ENCODE data around the gene KLHL2. TPM values are rescaled to one million over a fixed set of nuclear protein-coding genes. Genes with fewer than 3 reads are reported as not detected.
"Not testable (repeated sequence)": the region's sequence is repeated elsewhere in the genome, so short reads cannot be mapped to it uniquely, and the experiment has no call there.

Gene KLHL2
- total RNA-seq, 1 experiment from 2014 or later = 12.4 TPM

GRCh38 chr4:165248102-165248501, 40.7 kb downstream of the KLHL2 start:
- peaks cover 2% of the 10 kb centered on the region for H3K36me3 Mint-ChIP-seq
- TF ChIP-seq TEAD1 (CRISPR knock-in tag; IDR thresholded peaks at IDR 0.05) (no peak), IRF2 (CRISPR knock-in tag; IDR thresholded peaks at IDR 0.05; ENCODE audit: borderline replicate concordance, low read depth) (no peak), GABPB1 (CRISPR knock-in tag; IDR thresholded peaks at IDR 0.05) (no peak), RELA (CRISPR knock-in tag; IDR thresholded peaks at IDR 0.05; ENCODE audit: borderline replicate concordance) (no peak), ERG (CRISPR knock-in tag; IDR thresholded peaks at IDR 0.05) (no peak), SMAD3 (CRISPR knock-in tag; IDR thresholded peaks at IDR 0.05; ENCODE audit: borderline replicate concordance) (no peak), CDX4 (CRISPR knock-in tag; IDR thresholded peaks at IDR 0.05; ENCODE audit: borderline replicate concordance) (no peak)
- TF ChIP-seq, protein P1, sequence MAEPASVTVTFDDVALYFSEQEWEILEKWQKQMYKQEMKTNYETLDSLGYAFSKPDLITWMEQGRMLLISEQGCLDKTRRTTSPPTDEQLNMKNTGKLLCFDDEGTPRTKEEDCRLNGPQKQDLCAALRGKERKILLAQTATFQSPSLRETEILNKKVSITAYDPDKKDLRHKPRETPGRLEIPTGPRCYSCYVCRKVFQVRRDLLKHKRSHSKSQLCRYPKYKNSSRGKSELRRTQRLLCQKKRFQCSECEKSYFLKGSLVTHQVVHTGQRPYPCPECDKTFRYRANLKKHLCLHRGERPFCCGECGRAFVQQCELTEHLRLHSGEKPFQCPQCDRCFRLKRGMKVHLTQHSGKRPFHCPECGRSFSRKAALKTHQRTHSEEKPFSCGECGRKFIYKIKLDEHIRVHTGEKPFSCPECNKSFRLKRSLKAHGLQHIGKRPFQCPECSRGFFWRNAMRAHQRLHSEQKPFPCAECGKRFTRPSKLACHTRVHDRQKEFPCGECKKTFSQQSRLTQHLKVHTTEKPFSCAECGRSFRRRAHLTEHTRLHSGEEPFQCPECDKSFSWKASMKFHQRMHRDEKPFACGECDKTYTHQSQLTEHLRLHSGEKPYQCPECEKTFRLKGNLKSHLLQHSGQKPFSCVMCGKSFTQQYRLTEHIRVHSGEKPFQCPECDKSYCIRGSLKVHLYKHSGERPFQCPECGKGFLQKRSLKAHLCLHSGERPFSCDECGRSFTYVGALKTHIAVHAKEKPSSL (CRISPR knock-in tag; conservative IDR thresholded peaks at IDR 0.05) = no peak
- TF ChIP-seq, protein P2, sequence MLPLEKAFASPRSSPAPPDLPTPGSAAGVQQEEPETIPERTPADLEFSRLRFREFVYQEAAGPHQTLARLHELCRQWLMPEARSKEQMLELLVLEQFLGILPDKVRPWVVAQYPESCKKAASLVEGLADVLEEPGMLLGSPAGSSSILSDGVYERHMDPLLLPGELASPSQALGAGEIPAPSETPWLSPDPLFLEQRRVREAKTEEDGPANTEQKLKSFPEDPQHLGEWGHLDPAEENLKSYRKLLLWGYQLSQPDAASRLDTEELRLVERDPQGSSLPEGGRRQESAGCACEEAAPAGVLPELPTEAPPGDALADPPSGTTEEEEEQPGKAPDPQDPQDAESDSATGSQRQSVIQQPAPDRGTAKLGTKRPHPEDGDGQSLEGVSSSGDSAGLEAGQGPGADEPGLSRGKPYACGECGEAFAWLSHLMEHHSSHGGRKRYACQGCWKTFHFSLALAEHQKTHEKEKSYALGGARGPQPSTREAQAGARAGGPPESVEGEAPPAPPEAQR (CRISPR knock-in tag; IDR thresholded peaks at IDR 0.05) = no peak
- TF ChIP-seq, protein P3, sequence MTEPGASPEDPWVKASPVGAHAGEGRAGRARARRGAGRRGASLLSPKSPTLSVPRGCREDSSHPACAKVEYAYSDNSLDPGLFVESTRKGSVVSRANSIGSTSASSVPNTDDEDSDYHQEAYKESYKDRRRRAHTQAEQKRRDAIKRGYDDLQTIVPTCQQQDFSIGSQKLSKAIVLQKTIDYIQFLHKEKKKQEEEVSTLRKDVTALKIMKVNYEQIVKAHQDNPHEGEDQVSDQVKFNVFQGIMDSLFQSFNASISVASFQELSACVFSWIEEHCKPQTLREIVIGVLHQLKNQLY (CRISPR knock-in tag; IDR thresholded peaks at IDR 0.05) = no peak
- CTCF ChIA-PET = no interaction called here
- POLR2A ChIA-PET = no interaction called here
- H3K4me1 Mint-ChIP-seq = no peaks in the 10 kb centered on the region
- no peaks in the 10 kb centered on the region for H3K27me3 Mint-ChIP-seq (ENCODE audit: low read depth)
- DNase-seq (ENCODE audit: low spot score) (no peak), ATAC-seq (no peak)
- no peak overlapping the region for H3K27ac Mint-ChIP-seq
- 0 out of 2 replicates have a peak, but pooled peaks cover 3% of the 10 kb centered on the region for H3K9me3 Mint-ChIP-seq
- H3K4me3 Mint-ChIP-seq = no peak overlapping the region

GRCh38 chr4:165248904-165249303, 41.5 kb downstream of the KLHL2 start:
- H3K27ac Mint-ChIP-seq; H3K27me3 Mint-ChIP-seq (ENCODE audit: low read depth); H3K9me3 Mint-ChIP-seq; DNase-seq (ENCODE audit: low spot score); POLR2A ChIA-PET; CTCF ChIA-PET; H3K4me1 Mint-ChIP-seq; ATAC-seq; H3K36me3 Mint-ChIP-seq; H3K4me3 Mint-ChIP-seq: not testable (repeated sequence)

DNA sequence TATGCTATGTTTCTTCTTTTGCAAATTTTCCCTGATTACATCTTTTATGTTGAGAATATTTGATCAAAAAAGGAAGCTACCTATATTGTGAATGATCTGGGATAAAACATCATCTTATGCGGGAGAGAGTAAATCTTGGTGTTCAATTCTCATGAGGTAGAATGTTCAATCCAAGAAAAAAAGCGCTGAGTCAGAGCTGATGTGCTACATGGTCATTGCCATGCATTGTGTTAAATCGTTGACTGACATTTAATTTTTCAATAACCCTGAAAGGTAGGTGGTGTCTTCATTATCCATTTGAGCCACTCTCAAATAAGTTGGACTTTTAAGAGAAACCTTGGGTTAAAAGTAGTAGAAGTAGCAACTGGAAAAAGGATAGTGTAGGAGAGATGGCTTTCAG, 47.4 kb downstream of the KLHL2 start:
- H3K27me3 Mint-ChIP-seq (ENCODE audit: low read depth); H3K36me3 Mint-ChIP-seq; H3K9me3 Mint-ChIP-seq; DNase-seq (ENCODE audit: low spot score); POLR2A ChIA-PET; CTCF ChIA-PET; H3K4me3 Mint-ChIP-seq; ATAC-seq: not testable (repeated sequence)
- peaks cover 14% of the 10 kb centered on the region for H3K4me1 Mint-ChIP-seq
- H3K27ac Mint-ChIP-seq = peak overlapping the region; percentile 45; the same call in 1 of the 2 replicates

DNA sequence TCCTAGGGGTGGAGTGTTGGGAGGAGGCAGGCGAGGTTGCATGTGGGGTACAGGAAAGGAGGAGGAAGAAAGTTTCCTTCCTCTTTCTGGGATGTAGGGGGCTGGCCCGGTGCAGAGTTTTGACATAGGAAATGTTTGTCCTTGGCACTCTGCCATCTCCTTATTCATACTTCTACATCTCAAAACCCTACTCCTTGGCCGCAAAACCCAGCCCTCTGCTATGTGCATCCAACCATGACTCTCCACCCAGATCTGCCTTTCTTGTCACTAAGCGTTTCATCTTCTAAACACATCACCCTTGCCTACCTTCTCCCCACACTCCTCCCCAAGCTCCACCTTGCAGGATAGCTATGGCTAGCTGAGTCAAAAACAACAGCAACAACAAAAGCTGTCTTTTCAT, 48.1 kb downstream of the KLHL2 start:
- H3K27me3 Mint-ChIP-seq (ENCODE audit: low read depth); ATAC-seq; H3K4me3 Mint-ChIP-seq; POLR2A ChIA-PET; H3K9me3 Mint-ChIP-seq; H3K36me3 Mint-ChIP-seq; DNase-seq (ENCODE audit: low spot score); CTCF ChIA-PET: not testable (repeated sequence)
- 0 out of 2 replicates have a peak overlapping the region, but pooled peaks have one; percentile 54 for H3K27ac Mint-ChIP-seq
- peaks cover 14% of the 10 kb centered on the region for H3K4me1 Mint-ChIP-seq

- peaks cover 19% of the 10 kb centered on the region for H3K4me1 Mint-ChIP-seq
- CTCF ChIA-PET; H3K9me3 Mint-ChIP-seq; POLR2A ChIA-PET; H3K36me3 Mint-ChIP-seq; DNase-seq (ENCODE audit: low spot score); H3K4me3 Mint-ChIP-seq; H3K27me3 Mint-ChIP-seq (ENCODE audit: low read depth); ATAC-seq; H3K27ac Mint-ChIP-seq: not testable (repeated sequence)
Observed at GRCh38 chr4:165256074-165256659, 48.8 kb downstream of the KLHL2 start.

DNA sequence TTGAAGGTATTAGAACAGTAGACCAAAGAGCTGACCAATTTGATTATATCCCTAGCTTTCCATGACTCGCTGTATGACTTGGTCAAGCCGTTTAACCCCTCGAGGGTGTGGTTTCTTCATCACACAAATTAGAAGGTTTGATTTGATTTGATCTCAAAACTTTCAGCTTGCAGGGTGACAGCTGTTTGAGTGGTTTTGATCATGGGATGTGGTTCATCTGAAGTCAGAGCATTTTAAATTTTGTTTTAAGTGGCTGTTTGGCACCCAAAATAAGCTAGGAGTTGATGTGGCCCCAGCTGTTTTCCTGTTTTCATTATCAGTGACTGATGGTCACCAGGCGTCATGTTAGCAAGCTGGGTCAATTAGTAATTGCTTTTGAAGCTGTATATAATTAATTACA, 52.4 kb downstream of the KLHL2 start:
- H3K27ac Mint-ChIP-seq; POLR2A ChIA-PET; H3K9me3 Mint-ChIP-seq; DNase-seq (ENCODE audit: low spot score); CTCF ChIA-PET; H3K27me3 Mint-ChIP-seq (ENCODE audit: low read depth); ATAC-seq; H3K4me3 Mint-ChIP-seq; H3K36me3 Mint-ChIP-seq: not testable (repeated sequence)
- peaks cover 19% of the 10 kb centered on the region for H3K4me1 Mint-ChIP-seq

GRCh38 chr4:165262306-165262705, 54.9 kb downstream of the KLHL2 start:
- H3K36me3 Mint-ChIP-seq; CTCF ChIA-PET; DNase-seq (ENCODE audit: low spot score); H3K27ac Mint-ChIP-seq; H3K27me3 Mint-ChIP-seq (ENCODE audit: low read depth); H3K9me3 Mint-ChIP-seq; POLR2A ChIA-PET; H3K4me3 Mint-ChIP-seq; ATAC-seq; H3K4me1 Mint-ChIP-seq: not testable (repeated sequence)

DNA sequence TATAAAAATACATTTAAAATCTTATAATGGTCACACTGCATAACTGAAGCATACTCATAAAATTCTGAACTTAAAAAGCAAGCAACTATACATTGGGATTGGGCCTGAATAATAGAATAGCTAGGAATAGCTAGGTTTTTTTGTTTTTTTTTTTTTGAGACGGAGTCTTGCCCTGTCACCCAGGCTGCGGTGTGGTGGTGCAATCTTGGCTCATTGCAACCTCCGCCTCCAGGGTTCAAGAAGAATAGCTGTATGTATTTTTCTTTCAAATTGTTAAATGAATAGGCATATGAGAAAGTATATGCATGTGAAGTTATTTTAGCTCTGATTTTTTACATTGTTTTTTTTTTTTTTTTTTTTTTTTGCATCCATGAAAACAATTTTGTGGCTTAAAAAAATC, 56.1 kb downstream of the KLHL2 start:
- H3K4me1 Mint-ChIP-seq; H3K4me3 Mint-ChIP-seq; H3K36me3 Mint-ChIP-seq; ATAC-seq; H3K27me3 Mint-ChIP-seq (ENCODE audit: low read depth); H3K9me3 Mint-ChIP-seq; H3K27ac Mint-ChIP-seq; DNase-seq (ENCODE audit: low spot score): not testable (repeated sequence)
- CTCF ChIA-PET = interaction anchor here (0.6 kb wide), 1 partner anchor 332 kb away, joined by 4 read pairs; no protein-coding TSS in a partner anchor
- POLR2A ChIA-PET = interaction anchor here (0.7 kb wide), 1 partner anchor 12 kb away, joined by 7 read pairs; no protein-coding TSS in a partner anchor

Data from WTC11 (cell line).